ENCODE data around the gene WWOX. TPM values are rescaled to one million over a fixed set of nuclear protein-coding genes. Genes with fewer than 3 reads are reported as not detected.

WWOX gene
- total RNA-seq, 1 donor from 2014 or later, result 19.2 TPM

- intact Hi-C loops (cut with DNase I), result no loop called here
- Histone ChIP-seq H3K4me1 (peaks cover 5% of the 10 kb centered on the region), H3K9me3 (no peaks in the 10 kb centered on the region), H3K4me3 (no peak overlapping the region), H3K27ac (no peak overlapping the region), H3K36me3 (no peaks in the 10 kb centered on the region), H3K27me3 (ENCODE audit: low read depth) (no peaks in the 10 kb centered on the region)
- ATAC-seq, result no peak
- TF ChIP-seq CTCF (IDR thresholded peaks at IDR 0.05), result no peak
- no peak for DNase-seq
Measured at GRCh38 chr16:78462288-78463208, 363.1 kb downstream of the WWOX start.

GRCh38 chr16:78463591-78463990 is 364.1 kb downstream of the WWOX start:
- no peak overlapping the region for H3K27ac ChIP-seq
- intact Hi-C loops (cut with DNase I), result no loop called here
- ATAC-seq (no peak), DNase-seq (no peak)
- H3K27me3 ChIP-seq (ENCODE audit: low read depth), result no peaks in the 10 kb centered on the region
- TF ChIP-seq CTCF (IDR thresholded peaks at IDR 0.05), result no peak
- no peaks in the 10 kb centered on the region for H3K36me3 ChIP-seq
- no peaks in the 10 kb centered on the region for H3K9me3 ChIP-seq
- no peak overlapping the region for H3K4me3 ChIP-seq
- H3K4me1 ChIP-seq, result peaks cover 5% of the 10 kb centered on the region

- ATAC-seq (no peak), DNase-seq (no peak)
- H3K4me3 ChIP-seq, result no peak overlapping the region
- no peak for TF ChIP-seq CTCF (IDR thresholded peaks at IDR 0.05)
- no peaks in the 10 kb centered on the region for H3K9me3 ChIP-seq
- intact Hi-C loops (cut with DNase I), result no loop called here
- H3K4me1 ChIP-seq, result peaks cover 5% of the 10 kb centered on the region
- no peak overlapping the region for H3K27ac ChIP-seq
- no peaks in the 10 kb centered on the region for H3K36me3 ChIP-seq
- no peaks in the 10 kb centered on the region for H3K27me3 ChIP-seq (ENCODE audit: low read depth)
Measured at GRCh38 chr16:78464833-78465232, 365.4 kb downstream of the WWOX start.

GRCh38 chr16:78465730-78466129 is 366.3 kb downstream of the WWOX start:
- Histone ChIP-seq H3K4me3 (no peak overlapping the region), H3K9me3 (no peaks in the 10 kb centered on the region), H3K27ac (no peak overlapping the region), H3K27me3 (ENCODE audit: low read depth) (no peaks in the 10 kb centered on the region), H3K4me1 (peaks cover 5% of the 10 kb centered on the region), H3K36me3 (no peaks in the 10 kb centered on the region)
- TF ChIP-seq CTCF (IDR thresholded peaks at IDR 0.05), result no peak
- no peak for DNase-seq
- no peak for ATAC-seq
- intact Hi-C loops (cut with DNase I), result no loop called here

GRCh38 chr16:78469787-78470186 is 370.3 kb downstream of the WWOX start:
- no peak for TF ChIP-seq CTCF (IDR thresholded peaks at IDR 0.05)
- Histone ChIP-seq H3K27me3 (ENCODE audit: low read depth) (no peaks in the 10 kb centered on the region), H3K36me3 (no peaks in the 10 kb centered on the region), H3K27ac (no peak overlapping the region), H3K4me1 (no peaks in the 10 kb centered on the region), H3K9me3 (no peaks in the 10 kb centered on the region), H3K4me3 (no peak overlapping the region)
- intact Hi-C loops (cut with DNase I), result no loop called here
- DNase-seq (no peak), ATAC-seq (no peak)

Measured in lower lobe of right lung (tissue), 2 donors.